NCI-H345 treated with DMSO at 0.1 percent for 48 hours (cell line): ENCODE measurements around the gene BRSK2.
"Not testable (repeated sequence)": the region's sequence is repeated elsewhere in the genome, so short reads cannot be mapped to it uniquely, and the experiment has no call there.

Experiments
- DNase-seq: peaks from one replicate; lab custom pipeline; 2025; ENCODE audit not compliant: unreplicated experiment; lab: John Stamatoyannopoulos, UW

Gene BRSK2

DNA sequence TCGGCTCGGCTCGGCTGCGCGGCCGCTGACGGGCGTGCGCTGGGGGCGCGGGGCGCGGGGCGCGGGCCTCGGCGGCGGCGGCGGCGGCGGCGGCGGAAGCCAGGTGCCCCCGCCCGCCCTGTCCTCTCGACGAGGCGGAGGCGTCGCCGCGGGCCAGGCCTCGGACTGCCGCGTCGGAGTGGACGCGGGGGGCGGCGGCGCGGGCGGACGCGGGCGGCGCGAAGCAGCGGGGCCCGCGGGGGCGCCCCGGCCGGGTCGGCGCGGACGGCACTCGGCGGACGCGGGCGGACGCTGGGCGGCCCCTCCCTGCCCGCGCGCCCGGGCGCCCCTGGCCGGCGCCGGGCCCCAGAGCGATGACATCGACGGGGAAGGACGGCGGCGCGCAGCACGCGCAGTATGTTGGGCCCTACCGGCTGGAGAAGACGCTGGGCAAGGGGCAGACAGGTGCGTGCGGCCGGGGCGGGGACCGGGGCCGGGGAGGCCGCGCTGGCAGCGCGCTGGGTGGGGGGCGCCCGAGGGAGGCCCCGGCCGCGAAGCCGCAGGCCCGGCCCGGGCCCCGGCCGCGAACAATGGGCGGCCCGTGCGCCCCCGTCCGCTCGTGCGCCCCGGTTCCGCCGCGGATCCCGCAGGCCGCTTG lies at the start of gene BRSK2:
Gene BRSK2 (plus strand): TSS at position 3 of the 637 bp plus-strand sequence. CDS start 351 bp downstream, at position 354.
- DNase-seq: no peak

DNA sequence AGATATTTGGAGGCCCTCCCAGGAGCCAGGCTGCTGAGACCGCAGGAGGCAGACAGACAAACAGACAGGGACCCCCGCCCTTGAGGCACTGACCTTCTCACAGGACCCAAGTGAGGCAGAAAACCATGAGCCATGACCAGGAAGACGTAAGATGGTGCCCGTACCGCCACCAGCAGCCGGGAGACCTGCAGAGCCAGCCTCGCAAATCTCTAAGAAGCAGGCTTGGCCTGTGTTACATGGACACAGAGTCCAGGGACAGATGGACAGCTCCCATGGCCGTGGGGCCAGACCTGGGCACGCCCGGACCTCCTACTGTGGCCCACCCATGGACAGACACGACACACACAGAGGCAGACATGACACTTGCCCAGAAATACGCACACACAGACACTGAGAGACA lies 49.6 kb upstream of the BRSK2 start:
- DNase-seq: no peak

DNA sequence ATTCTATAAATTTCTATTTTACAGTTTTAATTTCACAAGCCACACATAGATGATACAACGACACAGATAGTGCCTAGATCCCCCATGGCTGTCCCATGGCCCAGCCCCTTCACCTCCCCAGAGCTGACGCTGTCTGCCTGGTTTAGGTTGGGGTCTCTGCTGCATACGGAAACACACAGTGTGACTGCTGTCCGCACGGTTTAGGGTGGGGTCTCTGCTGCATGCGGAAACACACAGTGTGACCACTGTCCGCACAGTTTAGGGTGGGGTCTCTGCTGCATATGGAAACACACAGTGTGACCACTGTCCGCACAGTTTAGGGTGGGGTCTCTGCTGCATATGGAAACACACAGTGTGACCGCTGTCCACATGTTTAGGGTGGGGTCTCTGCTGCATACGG lies 48.5 kb upstream of the BRSK2 start:
- not testable (repeated sequence) for DNase-seq

DNA sequence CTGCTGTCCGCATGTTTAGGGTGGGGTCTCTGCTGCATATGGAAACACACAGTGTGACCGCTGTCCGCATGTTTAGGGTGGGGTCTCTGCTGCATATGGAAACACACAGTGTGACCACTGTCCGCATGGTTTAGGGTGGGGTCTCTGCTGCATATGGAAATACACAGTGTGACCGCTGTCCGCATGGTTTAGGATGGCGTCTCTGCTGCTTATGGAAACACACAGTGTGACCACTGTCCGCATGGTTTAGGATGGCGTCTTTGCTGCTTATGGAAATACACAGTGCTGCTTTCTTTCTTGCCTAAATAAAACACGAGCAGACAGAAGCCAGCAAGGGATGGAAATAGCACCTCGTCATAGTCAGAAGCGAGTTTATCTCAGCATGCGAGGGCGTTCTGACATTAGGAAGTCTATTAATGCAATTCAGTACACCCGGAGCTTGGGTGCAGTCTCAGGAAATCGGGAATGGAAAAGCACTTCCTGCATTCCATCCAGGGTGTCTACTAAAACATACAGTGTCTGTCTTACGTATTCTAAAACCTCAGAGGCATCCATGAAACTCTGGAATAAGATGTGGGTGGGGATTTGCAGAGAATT lies 47.7 kb upstream of the BRSK2 start:
- DNase-seq: no peak

DNA sequence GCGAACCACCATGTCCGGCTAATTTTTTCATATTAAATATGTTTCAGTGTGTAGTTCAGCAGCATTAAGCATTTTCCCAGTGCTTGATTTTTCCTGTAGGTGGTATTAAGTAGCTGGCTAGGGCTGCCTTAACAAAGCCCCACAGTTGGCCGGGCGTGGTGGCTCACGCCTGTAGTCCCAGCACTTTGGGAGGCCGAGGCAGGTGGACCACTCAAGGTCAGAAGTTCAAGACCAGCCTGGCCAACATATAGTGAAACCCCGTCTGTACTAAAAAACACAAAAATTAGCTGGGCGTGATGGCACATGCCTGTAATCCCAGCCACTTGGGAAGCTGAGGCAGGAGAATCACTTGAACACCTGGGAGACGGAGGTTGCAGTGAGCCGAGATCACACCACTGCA lies 46.8 kb upstream of the BRSK2 start:
- no peak for DNase-seq

DNA sequence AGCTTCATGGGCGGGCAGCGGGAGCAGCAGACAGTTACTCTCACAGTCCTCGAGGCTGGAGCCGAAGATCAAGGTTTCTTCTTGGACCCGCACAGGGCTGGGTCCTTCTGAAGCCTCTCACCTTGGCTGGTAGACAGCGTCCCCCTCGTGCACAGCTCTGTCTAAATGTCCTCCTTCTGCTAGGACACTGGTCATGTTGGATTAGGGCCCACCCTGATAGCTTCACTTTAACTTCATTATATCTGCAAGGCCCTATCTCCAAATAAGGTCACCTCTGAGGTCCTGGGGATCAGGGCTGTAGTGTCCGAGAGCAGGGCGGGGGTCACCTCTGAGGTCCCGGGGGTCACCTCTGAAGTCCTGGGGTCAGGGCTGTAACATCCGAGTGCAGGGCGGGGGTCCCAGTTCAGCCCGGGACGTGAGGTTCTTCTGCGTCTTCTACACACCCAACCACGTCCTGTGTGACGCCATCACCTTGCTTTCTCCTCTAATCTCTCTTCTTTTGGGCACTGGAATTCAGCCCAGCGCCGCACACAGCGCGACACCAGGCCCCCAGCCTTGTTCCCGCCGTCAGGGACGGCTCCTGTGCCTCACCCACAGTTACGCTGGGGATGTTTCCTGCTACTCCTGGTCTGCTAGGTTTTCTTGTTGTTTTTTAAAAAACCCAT lies 46.2 kb upstream of the BRSK2 start:
- no peak for DNase-seq

DNA sequence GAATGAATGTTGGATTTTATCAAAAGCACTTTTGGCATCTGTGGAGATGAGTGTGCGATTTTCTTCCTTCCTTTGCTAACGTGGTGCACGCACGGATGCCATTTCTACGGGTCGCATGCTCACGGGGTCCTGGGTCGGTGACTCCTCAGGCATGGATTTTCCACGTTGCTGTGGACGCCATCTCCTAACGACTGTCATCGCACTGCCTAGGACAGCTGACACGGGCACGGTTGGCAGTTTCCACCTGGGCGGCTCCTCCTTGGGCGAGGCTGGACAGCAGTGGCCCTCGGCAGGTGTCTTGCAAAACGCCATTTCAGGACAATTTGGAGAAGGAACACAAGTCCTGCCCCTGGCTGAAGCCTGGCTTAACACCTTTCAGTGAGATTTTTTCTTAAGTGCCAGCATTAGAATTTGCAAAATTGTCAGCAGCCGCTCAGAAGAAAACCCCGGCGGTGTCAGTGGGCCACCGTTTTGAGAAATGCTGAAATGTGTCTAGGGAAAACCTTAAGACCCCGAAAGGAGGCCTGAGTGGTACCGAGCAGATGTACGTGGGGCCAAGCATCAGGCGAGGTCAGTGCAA lies 45.6 kb upstream of the BRSK2 start:
- DNase-seq: no peak

DNA sequence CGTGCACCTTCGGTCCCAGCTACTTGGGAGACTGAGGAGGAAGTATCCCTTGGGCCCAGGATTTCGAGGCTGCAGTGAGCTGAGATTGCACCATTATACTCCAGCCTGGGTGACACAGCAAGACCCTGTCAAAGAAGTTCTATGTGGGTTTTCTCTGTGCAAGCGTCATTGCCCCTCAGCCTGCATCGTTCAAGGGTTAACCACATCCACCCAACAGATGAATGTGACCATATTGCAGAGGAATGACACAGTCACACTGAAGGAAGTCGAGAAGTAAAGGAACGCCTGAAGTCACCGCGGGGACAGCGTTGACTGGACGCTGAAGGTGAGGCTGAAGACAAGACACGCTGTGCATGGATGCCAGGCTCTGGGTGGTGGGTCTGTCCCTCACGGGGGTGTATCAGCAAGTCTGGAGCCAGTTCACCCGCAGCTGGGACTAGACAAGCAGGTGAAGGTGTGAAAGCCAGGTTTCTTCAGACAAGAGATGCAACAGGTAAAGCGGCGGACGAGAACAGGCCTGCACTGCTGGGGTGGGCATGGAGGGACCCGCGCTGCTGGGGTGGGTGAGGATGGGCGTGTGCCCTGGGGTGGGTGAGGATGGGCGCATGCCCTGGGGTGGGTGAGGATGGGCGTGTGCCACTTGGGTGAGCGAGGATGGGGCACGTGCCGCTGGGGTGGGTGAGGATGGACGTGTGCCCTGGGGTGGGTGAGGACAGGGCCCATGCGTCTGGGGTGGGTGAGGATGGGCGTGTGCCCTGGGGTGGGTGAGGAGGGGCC lies 43.8 kb upstream of the BRSK2 start:
- no peak for DNase-seq

DNA sequence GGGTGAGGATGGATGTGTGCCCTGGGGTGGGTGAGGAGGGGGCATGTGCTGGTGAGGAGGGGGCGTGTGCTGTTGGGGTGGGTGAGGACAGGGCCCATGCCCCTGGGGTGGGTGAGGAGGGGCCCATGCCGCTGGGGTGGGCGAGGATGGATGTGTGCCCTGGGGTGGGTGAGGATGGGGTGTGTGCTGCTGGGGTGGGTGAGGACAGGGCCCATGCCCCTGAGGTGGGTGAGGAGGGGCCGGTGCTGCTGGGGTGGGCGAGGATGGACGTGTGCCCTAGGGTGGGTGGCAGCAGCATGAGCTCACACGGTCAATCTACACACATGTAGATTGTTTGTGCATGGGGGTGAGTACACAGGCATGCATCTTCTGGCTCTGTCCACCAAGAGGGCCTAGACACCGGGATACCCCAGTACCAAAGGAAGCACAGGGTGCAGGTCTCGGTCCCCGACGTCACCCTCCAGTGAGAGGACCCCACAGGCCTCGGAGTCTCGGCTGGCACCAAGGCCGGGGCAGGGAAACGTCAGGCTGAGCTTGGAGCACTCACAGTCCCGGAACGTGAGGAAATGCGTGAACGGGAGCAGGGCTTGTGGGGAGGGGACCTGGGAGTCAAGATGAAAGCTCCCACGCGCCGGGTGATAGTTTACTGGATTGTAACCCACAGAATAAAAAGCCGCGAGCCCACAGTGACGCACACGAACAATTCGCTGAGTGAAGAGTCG lies 42.9 kb upstream of the BRSK2 start:
- DNase-seq: no peak

DNA sequence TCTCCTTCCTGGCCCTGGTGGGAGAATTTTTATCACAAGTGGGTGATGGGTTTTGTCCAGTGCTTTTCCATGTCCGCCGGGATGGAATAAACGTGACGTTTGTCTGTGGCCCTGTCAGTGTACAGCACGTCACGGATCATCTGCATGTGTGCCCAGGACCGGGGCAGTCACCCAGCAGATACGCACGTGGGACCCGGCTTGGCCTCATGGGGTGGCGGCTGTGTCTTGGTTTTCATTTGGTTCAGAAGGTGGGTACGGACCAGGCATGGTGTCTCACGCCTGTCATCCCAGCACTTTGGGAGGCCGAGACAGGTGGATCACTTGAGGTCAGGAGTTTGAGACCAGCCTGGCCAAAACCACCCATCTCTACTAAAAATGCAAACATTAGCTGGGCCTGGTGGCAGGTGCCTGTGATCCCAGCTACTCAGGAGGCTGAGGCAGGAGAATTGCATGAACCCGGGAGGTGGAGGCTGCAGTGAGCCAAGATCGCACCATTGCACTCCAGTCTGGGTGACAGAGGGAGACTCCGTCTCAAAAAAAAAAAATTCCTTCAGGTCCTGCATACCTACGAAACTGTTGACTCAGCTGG lies 42.2 kb upstream of the BRSK2 start:
- DNase-seq: not testable (repeated sequence)

DNA sequence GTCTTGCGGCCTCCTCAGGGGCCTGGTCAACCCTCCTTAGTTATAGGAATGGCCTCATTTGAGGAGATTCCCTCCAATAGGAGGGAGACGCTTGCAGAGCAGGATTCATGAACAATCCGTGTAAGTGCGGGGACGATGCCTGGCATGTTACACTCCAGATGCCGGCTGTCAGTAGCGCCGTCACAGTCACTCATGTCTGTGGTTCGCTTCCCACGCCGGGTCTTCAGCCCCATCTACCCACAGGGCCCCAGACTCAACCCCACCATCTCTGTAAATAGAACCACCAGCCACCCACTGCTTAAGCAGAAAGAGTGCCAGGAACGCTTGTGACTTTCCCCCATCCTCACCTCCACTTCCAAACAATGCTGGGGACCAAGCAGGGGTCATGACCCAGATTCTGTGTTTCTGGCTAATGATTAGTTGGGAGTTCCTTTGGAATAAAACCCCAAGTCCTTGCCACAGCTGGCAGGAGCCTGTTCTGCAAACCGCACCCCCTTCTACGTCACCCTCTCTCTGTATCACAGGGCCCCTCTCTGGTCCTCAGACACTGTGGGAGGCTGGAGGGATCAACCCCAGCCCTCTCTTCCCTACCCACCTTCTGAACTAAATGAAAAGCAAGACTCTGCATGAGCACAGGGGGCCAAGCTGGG lies 41.5 kb upstream of the BRSK2 start:
- no peak for DNase-seq

DNA sequence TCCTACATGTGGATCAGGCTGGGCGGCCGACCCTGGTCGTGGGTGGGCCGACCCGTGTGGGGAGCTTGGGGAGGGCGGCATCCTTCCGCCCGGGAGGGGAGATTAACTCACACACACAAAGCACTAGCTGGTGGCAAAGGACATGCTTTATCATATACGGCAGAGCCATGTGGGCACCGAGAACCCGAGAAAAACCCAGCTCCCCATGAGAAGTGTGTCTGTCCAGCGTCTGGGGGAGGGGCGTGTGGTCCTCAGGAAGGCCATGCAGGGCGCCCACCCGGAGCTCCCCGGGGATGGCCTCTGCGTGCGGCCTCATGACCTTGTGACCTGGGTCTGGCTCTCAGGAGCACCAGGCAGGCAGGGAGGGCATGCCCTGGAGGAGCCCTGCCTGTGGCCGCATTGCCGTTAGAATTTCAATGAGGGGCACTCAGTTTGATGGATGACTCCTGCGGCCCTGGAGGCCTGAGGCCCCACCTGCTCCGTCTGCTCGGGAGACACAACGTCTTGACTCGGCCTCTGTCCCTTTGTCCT lies 40.9 kb upstream of the BRSK2 start:
- DNase-seq: no peak

DNA sequence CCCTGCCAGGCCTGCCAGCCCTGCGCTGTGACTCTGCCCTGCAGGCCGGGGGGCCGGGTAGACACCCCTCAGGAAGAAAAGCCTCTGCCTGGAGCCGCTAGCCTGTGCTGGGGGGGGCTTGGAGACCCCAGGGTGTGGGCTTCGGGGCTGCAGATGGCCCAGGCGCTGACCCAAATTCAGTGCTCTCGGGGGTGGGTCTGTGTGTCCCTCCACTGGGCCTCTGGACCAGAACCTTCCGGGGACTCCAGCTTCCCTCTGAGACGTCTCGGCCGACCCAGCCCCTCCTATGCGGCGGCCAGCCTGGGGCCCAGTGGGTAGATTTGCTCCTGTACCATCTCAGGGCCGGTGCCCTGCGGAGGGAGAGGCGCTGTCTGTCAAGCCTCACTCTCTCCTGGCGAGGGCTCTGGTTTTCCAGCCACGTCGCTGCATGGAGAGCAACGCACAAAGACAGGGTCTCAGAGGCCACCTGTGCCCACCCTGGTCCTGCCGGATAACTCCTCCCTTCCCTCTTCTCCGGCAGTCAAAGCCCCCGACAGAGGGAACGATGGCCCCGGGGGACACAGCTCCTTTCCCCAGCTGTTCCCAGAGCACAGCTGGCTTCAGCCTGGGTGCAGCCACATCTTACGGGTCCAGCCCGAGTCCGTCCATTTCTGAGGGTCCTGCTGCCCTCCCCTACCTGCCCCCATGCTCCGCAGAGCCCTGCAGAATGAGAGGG lies 40.2 kb upstream of the BRSK2 start:
- no peak for DNase-seq

DNA sequence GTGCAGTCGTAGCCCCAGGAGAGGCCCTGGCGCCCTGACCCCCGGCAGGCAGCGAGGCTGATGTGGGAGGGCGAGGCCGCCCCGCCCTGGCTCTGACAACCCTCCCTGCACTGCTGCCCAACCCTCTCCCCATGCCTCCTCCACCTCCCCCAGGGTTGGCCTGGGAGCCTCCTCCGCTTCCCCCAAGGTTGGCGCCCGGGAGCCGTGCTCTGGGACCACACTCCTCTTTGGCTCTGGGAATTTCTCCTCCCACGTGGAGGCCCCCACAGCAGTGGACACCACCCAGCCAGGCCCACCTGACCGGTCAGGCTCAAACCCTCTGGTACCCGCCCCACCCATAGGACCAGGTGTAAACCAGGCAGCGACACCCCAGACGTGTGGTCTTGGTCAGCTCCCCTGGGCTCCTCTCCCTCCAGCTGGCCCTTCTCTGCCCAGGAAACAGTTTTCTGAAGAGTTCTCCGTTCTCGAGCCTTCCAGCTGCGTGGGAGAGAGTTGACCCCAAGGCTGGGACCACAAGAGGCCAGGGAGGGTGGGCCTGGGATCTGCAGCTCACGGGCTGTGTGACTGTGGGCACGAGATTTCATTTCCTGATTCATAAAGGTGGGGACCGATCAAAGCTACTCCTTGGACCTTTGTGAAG lies 39.5 kb upstream of the BRSK2 start:
- DNase-seq: no peak

DNA sequence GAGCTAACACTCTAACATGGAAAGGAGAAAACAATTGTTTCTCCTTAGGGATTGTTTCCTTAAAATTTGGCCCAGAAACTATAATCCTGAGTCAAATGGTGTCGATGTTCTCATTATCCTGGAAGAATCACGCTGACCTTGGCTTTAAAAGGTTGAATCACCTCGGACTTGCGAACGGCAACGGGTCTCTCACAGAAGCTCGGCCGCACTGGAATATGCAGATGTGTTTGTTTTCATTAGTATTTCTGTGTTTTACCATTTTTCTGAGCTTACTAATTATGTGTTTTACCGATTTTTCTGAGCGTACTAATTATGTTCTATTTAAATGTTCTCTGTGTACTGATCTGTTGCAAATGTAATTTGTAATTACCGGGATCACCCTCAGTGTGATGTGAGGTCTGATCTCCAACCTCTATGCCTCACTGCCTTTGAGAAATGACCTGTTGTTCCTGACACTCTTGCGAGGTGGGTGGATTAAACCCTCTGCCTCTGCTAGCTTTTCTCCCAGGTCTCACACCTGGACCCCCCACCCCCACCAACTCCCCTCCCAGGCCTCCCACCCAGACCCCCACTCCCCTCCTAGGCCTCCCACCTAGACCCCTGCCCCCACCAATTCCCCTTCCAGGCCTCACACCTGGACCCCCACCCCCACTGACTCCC lies 38.3 kb upstream of the BRSK2 start:
- no peak for DNase-seq

DNA sequence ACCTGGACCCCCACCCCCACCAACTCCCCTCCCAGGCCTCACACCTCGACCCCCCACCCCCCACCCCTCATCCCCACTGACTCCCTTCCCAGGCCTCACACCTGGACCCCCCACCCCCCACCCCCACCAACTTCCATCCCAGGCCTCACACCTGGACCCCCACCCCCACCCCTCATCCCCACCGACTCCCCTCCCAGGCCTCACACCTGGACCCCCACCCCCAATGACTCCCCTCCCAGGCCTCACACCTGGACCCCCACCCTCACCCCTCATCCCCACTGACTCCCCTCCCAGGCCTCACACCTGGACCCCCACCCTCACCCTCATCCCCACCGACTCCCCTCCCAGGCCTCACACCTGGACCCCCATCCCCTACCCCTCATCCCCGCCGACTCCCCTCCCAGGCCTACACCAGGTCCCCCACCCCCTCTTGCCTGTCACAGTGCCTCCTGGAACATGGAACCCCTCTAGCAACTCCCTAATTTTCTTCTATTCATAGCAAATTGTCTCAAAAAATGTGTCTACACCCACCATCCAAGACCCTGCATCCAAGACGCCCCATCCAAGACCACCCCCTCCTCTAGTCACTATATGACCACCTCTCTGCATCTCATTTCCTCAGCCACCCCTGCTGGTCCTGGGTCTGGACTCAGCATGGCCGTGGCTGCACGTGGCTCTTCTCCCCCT lies 36.9 kb upstream of the BRSK2 start:
- no peak for DNase-seq

DNA sequence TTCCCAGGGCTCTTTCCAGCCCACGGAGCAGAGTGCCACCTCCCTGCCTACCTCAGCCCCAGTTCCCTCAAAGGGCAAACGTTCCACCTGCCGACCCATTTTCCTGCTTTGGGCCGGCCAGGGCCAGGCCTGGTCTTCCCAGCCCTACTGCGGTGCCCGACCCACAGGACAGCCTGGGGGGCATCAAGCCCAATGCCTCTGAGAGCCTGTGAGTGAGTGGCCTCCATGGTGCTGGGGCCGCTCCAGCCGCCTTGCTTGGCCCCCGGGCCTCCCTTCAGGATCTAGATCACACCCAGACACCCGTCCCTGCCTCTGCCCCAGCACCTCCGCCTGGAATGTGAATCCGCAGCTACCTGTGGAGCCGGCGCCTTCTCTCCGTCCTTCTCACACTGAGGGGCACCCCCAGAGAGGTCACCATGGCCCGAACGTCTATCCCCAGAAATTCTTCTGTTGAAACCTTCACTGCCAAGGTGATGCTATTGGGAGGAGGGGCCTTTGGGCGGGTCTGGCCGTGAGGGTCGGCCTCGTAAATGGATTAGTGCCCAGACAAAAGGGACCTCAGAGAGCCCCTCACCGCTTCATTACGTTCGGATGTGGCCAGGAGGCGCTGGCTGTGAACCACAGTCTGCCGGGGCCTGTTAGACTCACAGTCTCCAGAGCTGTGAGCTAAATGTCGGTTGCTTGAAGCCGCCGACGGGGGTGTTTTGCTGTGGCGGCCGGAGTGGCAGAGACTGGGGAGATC lies 36.2 kb upstream of the BRSK2 start:
- no peak for DNase-seq
